Fibroblast of lung (primary cell): ENCODE measurements around the gene ZNF727. TPM values are rescaled to one million over a fixed set of nuclear protein-coding genes. Genes with fewer than 3 reads are reported as not detected.
"Not testable (repeated sequence)": the region's sequence is repeated elsewhere in the genome, so short reads cannot be mapped to it uniquely, and the experiment has no call there.

Source experiments
- DNase-seq, 2 donors: peaks; one replicate each; pipeline versions ENCODE4 v3.0.0 to v3.0.0-alpha.2; 2010; ENCODE audit warnings: low read depth in 2 of 2
- H2AFZ ChIP-seq: 2 replicates; pipeline ENCODE4 v1.5.1; 2012; ENCODE audit warnings: low read length, control low read depth, inconsistent platforms
- H3K27ac ChIP-seq: 2 replicates; pipeline ENCODE4 v1.5.1; 2011; ENCODE audit warnings: low read length, control low read depth; ENCODE audit not compliant: insufficient read depth
- H3K27me3 ChIP-seq: 2 replicates; pipeline ENCODE4 v1.5.1; 2011; ENCODE audit warnings: mild to moderate bottlenecking, low read length; ENCODE audit not compliant: control insufficient read depth, insufficient read depth
- H3K36me3 ChIP-seq: 2 replicates; pipeline ENCODE4 v1.5.1; 2011; ENCODE audit warnings: low read length; ENCODE audit not compliant: control insufficient read depth, insufficient read depth
- H3K4me1 ChIP-seq: 2 replicates; pipeline ENCODE4 v1.5.1; 2011; ENCODE audit warnings: low read length; ENCODE audit not compliant: control insufficient read depth, insufficient read depth; ENCODE audit errors: extremely low read depth
- H3K4me2 ChIP-seq: 2 replicates; pipeline ENCODE4 v1.5.1; 2011; ENCODE audit warnings: low read length, control low read depth; ENCODE audit not compliant: insufficient read depth; ENCODE audit errors: extremely low read depth
- H3K4me3 ChIP-seq, 4 experiments: fragments of 200-600 bp in 1 of 4; sonication (generic) in 1 of 4; replicated peaks in 1 of 4; 2 replicates each; pipeline ENCODE4 v1.5.1; 2011 to 2016; ENCODE audit warnings: low read length in 4 of 4, low read depth in 3 of 4, mild to moderate bottlenecking in 3 of 4, control low read depth in 2 of 4, inconsistent platforms in 1 of 4, mixed read lengths in 1 of 4; ENCODE audit not compliant: insufficient read depth in 1 of 4; ENCODE audit errors: control extremely low read depth in 1 of 4
- H3K79me2 ChIP-seq: 2 replicates; pipeline ENCODE4 v1.5.1; 2012; ENCODE audit warnings: mild to moderate bottlenecking, low read length, inconsistent platforms; ENCODE audit not compliant: control insufficient read depth, insufficient read depth
- H3K9ac ChIP-seq: 2 replicates; pipeline ENCODE4 v1.5.1; 2011; ENCODE audit warnings: mild to moderate bottlenecking, low read length, control low read depth; ENCODE audit not compliant: insufficient read depth
- H3K9me3 ChIP-seq: 2 replicates; pipeline ENCODE4 v1.5.1; 2012; ENCODE audit warnings: low read depth, low read length; ENCODE audit not compliant: control insufficient read depth, insufficient read depth
- H4K20me1 ChIP-seq: 2 replicates; pipeline ENCODE4 v1.5.1; 2011; ENCODE audit warnings: low read length; ENCODE audit not compliant: control insufficient read depth, insufficient read depth; ENCODE audit errors: extremely low read depth
- CTCF ChIP-seq, 2 donors: IDR thresholded peaks in 1 of 2; conservative IDR thresholded peaks in 1 of 2; 1 replicate in 1 of 2; 2 replicates in 1 of 2; pipeline ENCODE4 v1.5.1; 2011 to 2012; ENCODE audit warnings: low read length in 2 of 2, control low read depth in 1 of 2, inconsistent platforms in 1 of 2, low read depth in 1 of 2, mild to moderate bottlenecking in 1 of 2
- EZH2 ChIP-seq: IDR thresholded peaks from 2 replicates; pipeline ENCODE4 v1.5.1; 2012; ENCODE audit warnings: low read length, control low read depth, mild to moderate bottlenecking; ENCODE audit errors: missing control alignments
- polyA plus RNA-seq, 2 donors: library from polyadenylated mRNA; depleted of rRNA in 1 of 2; stranded (reverse) in 1 of 2; unstranded in 1 of 2; fragments of >200 nt; gene quantifications; 2 replicates each; pipeline ENCODE4 v1.2.1, GENCODE V29; 2011 to 2012; ENCODE audit warnings: missing spikeins in 1 of 2
- total RNA-seq: library from RNA; depleted of rRNA; stranded (reverse); fragments of >200 nt; gene quantifications from 2 replicates; pipeline ENCODE4 v1.2.1, GENCODE V29; 2014

ZNF727 gene
- total and polyA plus RNA-seq, 2 donors (not counting 1 experiment from before 2014, with no cell fraction given) = 6.4 TPM; not detected in 1

GRCh38 chr7:64035388-64035787, 9.8 kb upstream of the ZNF727 start:
- Histone ChIP-seq H3K4me2 (no peak overlapping the region), H3K9me3 (no peaks in the 10 kb centered on the region), H3K27ac (no peak overlapping the region), H3K9ac (no peak overlapping the region), H3K27me3 (no peaks in the 10 kb centered on the region), H4K20me1 (no peaks in the 10 kb centered on the region), H2AFZ (no peak overlapping the region), H3K4me3 (no peak overlapping the region), H3K79me2 (no peaks in the 10 kb centered on the region), H3K4me1 (no peaks in the 10 kb centered on the region), H3K36me3 (no peaks in the 10 kb centered on the region)
- DNase-seq = no peak
- TF ChIP-seq CTCF (conservative IDR thresholded peaks at IDR 0.05 in 1 of 2, IDR thresholded peaks at IDR 0.05 in 1 of 2; ENCODE audit: low read depth in 1 of 2, low read length in 2 of 2) (no peak), EZH2 (no peak)

- Histone ChIP-seq H3K4me1 (no peaks in the 10 kb centered on the region), H3K9ac (no peak overlapping the region), H4K20me1 (no peaks in the 10 kb centered on the region), H3K9me3 (peaks cover 2% of the 10 kb centered on the region), H3K27ac (no peak overlapping the region), H3K4me2 (no peak overlapping the region), H3K27me3 (no peaks in the 10 kb centered on the region), H3K36me3 (no peaks in the 10 kb centered on the region), H3K79me2 (no peaks in the 10 kb centered on the region), H3K4me3 (no peak overlapping the region), H2AFZ (no peak overlapping the region)
- no peak for TF ChIP-seq CTCF (conservative IDR thresholded peaks at IDR 0.05 in 1 of 2, IDR thresholded peaks at IDR 0.05 in 1 of 2; ENCODE audit: low read depth in 1 of 2, low read length in 2 of 2)
- TF ChIP-seq EZH2 = no peak
- no peak for DNase-seq
Measured at GRCh38 chr7:64037095-64037494, 8.1 kb upstream of the ZNF727 start.

GRCh38 chr7:64046041-64046389, 781 bp downstream of the ZNF727 start:
- Histone ChIP-seq H3K79me2 (no peaks in the 10 kb centered on the region), H3K4me1 (no peaks in the 10 kb centered on the region), H3K27ac (no peak overlapping the region), H2AFZ (no peak overlapping the region), H4K20me1 (no peaks in the 10 kb centered on the region), H3K27me3 (no peaks in the 10 kb centered on the region), H3K4me3 (no peak overlapping the region), H3K9ac (no peak overlapping the region), H3K4me2 (no peak overlapping the region), H3K9me3 (peaks cover 2% of the 10 kb centered on the region), H3K36me3 (no peaks in the 10 kb centered on the region)
- TF ChIP-seq CTCF (conservative IDR thresholded peaks at IDR 0.05 in 1 of 2, IDR thresholded peaks at IDR 0.05 in 1 of 2; ENCODE audit: low read depth in 1 of 2, low read length in 2 of 2) = no peak
- TF ChIP-seq EZH2 = no peak
- DNase-seq = no peak

- H3K27ac ChIP-seq, H3K4me3 ChIP-seq, H3K36me3 ChIP-seq, H3K4me1 ChIP-seq, H2AFZ ChIP-seq, H3K27me3 ChIP-seq, DNase-seq, H3K9me3 ChIP-seq, H3K9ac ChIP-seq, H4K20me1 ChIP-seq, H3K4me2 ChIP-seq, H3K79me2 ChIP-seq: not testable (repeated sequence)
Measured at GRCh38 chr7:64077837-64078698, 32.8 kb downstream of the ZNF727 start.
